ENCODE measurements around the gene RAP1B. TPM values are rescaled to one million over a fixed set of nuclear protein-coding genes. Genes with fewer than 3 reads are reported as not detected.
A peak's percentile ranks its signal among the peaks of the same experiment; 100 is the strongest.

RAP1B gene
- total and polyA plus RNA-seq, 9 of the 15 experiments (the other 6 are each of a cell fraction or from before 2014, with no cell fraction given), result 107 to 309 (median 170) TPM

DNA sequence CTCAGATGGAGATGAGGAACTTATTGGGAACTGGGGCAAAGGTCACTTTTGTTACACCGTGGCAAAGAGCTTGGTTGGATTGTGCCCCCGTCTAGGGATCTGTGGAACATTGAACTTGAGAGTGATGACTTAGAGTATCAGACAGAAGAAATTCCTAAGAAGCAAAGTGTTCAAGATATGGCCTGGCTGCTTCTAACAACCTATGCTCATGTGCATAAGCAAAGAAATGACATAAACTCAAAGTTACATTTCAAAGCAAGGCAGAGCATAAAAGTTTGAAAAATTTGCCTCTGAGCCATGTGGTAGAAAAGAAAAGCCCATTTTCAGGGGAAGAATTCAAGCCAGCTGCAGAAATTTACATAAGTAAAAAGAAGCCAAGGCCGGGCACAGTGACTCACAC is 21.5 kb upstream of the RAP1B start:
- in situ Hi-C loops (cut with MboI), result no loop called here

DNA sequence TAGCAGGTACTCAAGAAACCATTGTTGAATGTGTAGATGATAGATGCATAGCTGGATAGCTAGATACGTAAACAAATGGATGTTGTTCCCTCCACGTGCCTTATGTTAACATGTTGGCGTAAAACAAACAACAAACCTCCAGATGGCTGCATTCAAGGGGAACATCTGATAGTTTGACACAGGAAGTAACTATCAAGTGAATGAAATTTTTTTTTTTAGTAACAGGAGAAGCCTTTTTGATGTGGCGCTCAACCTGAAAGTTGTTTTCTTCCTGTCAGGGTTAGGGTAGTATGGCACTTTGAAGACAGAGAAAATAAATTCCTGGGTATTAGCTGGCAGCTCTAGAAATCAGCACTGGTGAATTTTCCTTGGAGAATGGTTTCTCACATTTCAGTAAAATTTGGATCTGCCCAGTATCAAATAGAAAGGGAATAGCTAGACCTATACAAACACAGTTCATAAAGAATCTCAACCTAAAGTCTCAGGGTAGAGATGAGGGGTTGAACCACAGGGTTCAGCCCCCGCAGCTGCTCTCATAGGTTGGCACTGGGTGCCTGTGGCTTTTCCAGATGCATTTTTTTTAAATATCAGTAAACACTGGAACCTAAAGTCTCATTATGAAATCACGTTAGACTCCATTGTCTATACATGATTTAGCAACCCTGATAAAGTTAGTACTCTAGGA is 18.8 kb upstream of the RAP1B start:
- Histone ChIP-seq H3K9me1 (ENCODE audit: control insufficient read depth, insufficient read depth, low read length) (no peaks in the 10 kb centered on the region), H3K4me2 (ENCODE audit: insufficient read depth, low read length) (no peak overlapping the region), H3K4me3 (no peak overlapping the region), H3K9ac (ENCODE audit: insufficient read depth in 1 of 2, low read depth in 2 of 2, low read length in 2 of 2) (no peak overlapping the region), H3K9me3 (replicated peaks; ENCODE audit: control insufficient read depth, insufficient read depth, low read depth, low read length) (no peaks in the 10 kb centered on the region), H3K79me2 (ENCODE audit: control insufficient read depth, insufficient read depth, low read length) (no peaks in the 10 kb centered on the region), H4K20me1 (replicated peaks; ENCODE audit: control insufficient read depth, insufficient read depth, low read length) (no peaks in the 10 kb centered on the region), H2AFZ (ENCODE audit: low read depth, low read length) (0 out of 2 replicates have a peak overlapping the region, but pooled peaks have one; percentile 13), H3K36me3 (ENCODE audit: control insufficient read depth, insufficient read depth, low read length) (no peaks in the 10 kb centered on the region), H3K4me1 (replicated peaks in 1 of 2; ENCODE audit: control insufficient read depth in 2 of 2, insufficient read depth in 2 of 2, low read length in 2 of 2) (no peaks in the 10 kb centered on the region; a peak in 1 of 5 replicates), H3K27ac (ENCODE audit: extremely low read depth, low read depth, low read length) (no peak overlapping the region), H3K27me3 (ENCODE audit: control insufficient read depth in 2 of 2, insufficient read depth in 2 of 2, low read length in 2 of 2) (no peaks in the 10 kb centered on the region)
- ChIA-PET POLR2A (no interaction called here), CTCF (ENCODE audit: low intra/inter-chr PET ratio) (no interaction called here)
- DNase-seq (ENCODE audit: extremely low read depth in 1 of 4, low spot score in 3 of 4) (no peak), ATAC-seq (no peak), FAIRE-seq (no peak)
- intact Hi-C loops (cut with micrococcal nuclease), result no loop called here
- no TSS peak for BruUV-seq (replicated peaks)
- 18% methylated on average over 6 of the region's 6 CpGs for WGBS (ENCODE audit: insufficient coverage, low coverage, missing lambda C conversion rate)
- in situ Hi-C loops (cut with MboI), result no loop called here
- no peak for TF ChIP-seq STAT5A (IDR thresholded peaks at IDR 0.05; ENCODE audit: borderline replicate concordance, low read length)
- TF ChIP-seq ZNF57 (CRISPR knock-in tag; IDR thresholded peaks at IDR 0.05), result 0 out of 2 replicates have a peak, but pooled peaks have one; percentile 15

More for the DNA sequence above, 21.5 kb upstream of the RAP1B start:
- FAIRE-seq, result no peak
- Histone ChIP-seq H3K9me1 (ENCODE audit: control insufficient read depth, insufficient read depth, low read length) (no peaks in the 10 kb centered on the region), H3K4me1 (replicated peaks in 1 of 2; ENCODE audit: control insufficient read depth in 2 of 2, insufficient read depth in 2 of 2, low read length in 2 of 2) (no peaks in the 10 kb centered on the region; a peak in 1 of 5 replicates), H3K36me3 (ENCODE audit: control insufficient read depth, insufficient read depth, low read length) (no peaks in the 10 kb centered on the region), H3K9ac (ENCODE audit: insufficient read depth in 1 of 2, low read depth in 2 of 2, low read length in 2 of 2) (no peak overlapping the region), H4K20me1 (replicated peaks; ENCODE audit: control insufficient read depth, insufficient read depth, low read length) (no peaks in the 10 kb centered on the region), H3K27ac (ENCODE audit: extremely low read depth, low read depth, low read length) (no peak overlapping the region), H3K4me2 (ENCODE audit: insufficient read depth, low read length) (no peak overlapping the region), H3K4me3 (no peak overlapping the region), H2AFZ (ENCODE audit: low read depth, low read length) (no peak overlapping the region), H3K27me3 (ENCODE audit: control insufficient read depth in 2 of 2, insufficient read depth in 2 of 2, low read length in 2 of 2) (no peaks in the 10 kb centered on the region), H3K9me3 (replicated peaks; ENCODE audit: control insufficient read depth, insufficient read depth, low read depth, low read length) (no peaks in the 10 kb centered on the region), H3K79me2 (ENCODE audit: control insufficient read depth, insufficient read depth, low read length) (no peaks in the 10 kb centered on the region)
- ChIA-PET POLR2A (no interaction called here), CTCF (ENCODE audit: low intra/inter-chr PET ratio) (interaction anchor here (0.6 kb wide), 1 partner anchor 20 kb away, joined by 3 read pairs; no protein-coding TSS in a partner anchor)
- no peak for DNase-seq (ENCODE audit: extremely low read depth in 1 of 4, low spot score in 3 of 4)
- intact Hi-C loops (cut with micrococcal nuclease), result no loop called here
- TF ChIP-seq ZNF586 (CRISPR knock-in tag; conservative IDR thresholded peaks at IDR 0.05), result no peak
- no peak for TF ChIP-seq NR2F6 (CRISPR knock-in tag; IDR thresholded peaks at IDR 0.05)
- TF ChIP-seq GTF2E2 (tag; IDR thresholded peaks at IDR 0.05), result no peak
- no TSS peak for BruUV-seq (replicated peaks)
- WGBS (ENCODE audit: insufficient coverage, low coverage, missing lambda C conversion rate), result 5% methylated on average over 3 of the region's 3 CpGs
- ATAC-seq, result no peak

Data from K562 (cell line).